Limb (tissue), 2 donors: ENCODE data around the gene SLC37A1.
A peak's percentile ranks its signal among the peaks of the same experiment; 100 is the strongest.
"Not testable (repeated sequence)": the region's sequence is repeated elsewhere in the genome, so short reads cannot be mapped to it uniquely, and the experiment has no call there.

Experiments used
- DNase-seq, 2 donors: peaks; one replicate each; pipeline ENCODE4 v3.0.0-alpha.2; 2016; ENCODE audit errors: extremely low spot score in 2 of 2

Gene SLC37A1

GRCh38 chr21:42592156-42592820, 78.6 kb downstream of the SLC37A1 start:
- no peak for DNase-seq

GRCh38 chr21:42593007-42593814, 79.6 kb downstream of the SLC37A1 start:
- peak; percentile 62 to 90 for DNase-seq

- no peak for DNase-seq
These were observed 81.1 kb downstream of the SLC37A1 start for GRCh38 chr21:42594616-42595282.

- DNase-seq: no peak
These were observed 81.9 kb downstream of the SLC37A1 start for GRCh38 chr21:42595283-42596187.

- no peak for DNase-seq
These were observed 83.0 kb downstream of the SLC37A1 start for GRCh38 chr21:42596657-42597056.

GRCh38 chr21:42597487-42598158, 84.0 kb downstream of the SLC37A1 start:
- no peak for DNase-seq

- DNase-seq: no peak
These were observed 84.6 kb downstream of the SLC37A1 start for GRCh38 chr21:42598159-42598735.

GRCh38 chr21:42599486-42599885, 85.8 kb downstream of the SLC37A1 start:
- DNase-seq: no peak

- no peak for DNase-seq
These were observed 86.3 kb downstream of the SLC37A1 start for GRCh38 chr21:42599962-42600361.

GRCh38 chr21:42601656-42602055, 88.0 kb downstream of the SLC37A1 start:
- no peak for DNase-seq

- no peak for DNase-seq
These were observed 93.5 kb downstream of the SLC37A1 start for GRCh38 chr21:42607102-42607501.

GRCh38 chr21:42607525-42608102, 94.0 kb downstream of the SLC37A1 start:
- DNase-seq: no peak

GRCh38 chr21:42608446-42608845, 94.8 kb downstream of the SLC37A1 start:
- DNase-seq: no peak

- DNase-seq: no peak
These were observed 96.2 kb downstream of the SLC37A1 start for GRCh38 chr21:42609811-42610210.

- no peak for DNase-seq
These were observed 98.2 kb downstream of the SLC37A1 start for GRCh38 chr21:42611852-42612251.

GRCh38 chr21:42612390-42612789, 98.7 kb downstream of the SLC37A1 start:
- no peak for DNase-seq

- DNase-seq: no peak
These were observed 100.1 kb downstream of the SLC37A1 start for GRCh38 chr21:42613756-42614155.

- no peak for DNase-seq
These were observed 100.7 kb downstream of the SLC37A1 start for GRCh38 chr21:42614396-42614795.

GRCh38 chr21:42614811-42615351, 101.2 kb downstream of the SLC37A1 start:
- no peak for DNase-seq

GRCh38 chr21:42615377-42615776, 101.7 kb downstream of the SLC37A1 start:
- not testable (repeated sequence) for DNase-seq
